Stimulated activated CD4-positive, alpha-beta T cell treated with anti-CD3 and anti-CD28 coated beads, Interleukin-12 subunit alpha, Interleukin-12 subunit beta, amount 100 ng/mL, for 48 hours (primary cell): ENCODE measurements around the gene CD36.
"Not testable (repeated sequence)": the region's sequence is repeated elsewhere in the genome, so short reads cannot be mapped to it uniquely, and the experiment has no call there.

Experiments
- DNase-seq, 3 donors: peaks; one replicate each; pipeline ENCODE4 v3.0.0-alpha.2; 2020; ENCODE audit warnings: low read depth in 2 of 3, low spot score in 1 of 3

CD36 gene

GRCh38 chr7:80651471-80651870 is 13.0 kb downstream of the CD36 start:
- no peak for DNase-seq

DNA sequence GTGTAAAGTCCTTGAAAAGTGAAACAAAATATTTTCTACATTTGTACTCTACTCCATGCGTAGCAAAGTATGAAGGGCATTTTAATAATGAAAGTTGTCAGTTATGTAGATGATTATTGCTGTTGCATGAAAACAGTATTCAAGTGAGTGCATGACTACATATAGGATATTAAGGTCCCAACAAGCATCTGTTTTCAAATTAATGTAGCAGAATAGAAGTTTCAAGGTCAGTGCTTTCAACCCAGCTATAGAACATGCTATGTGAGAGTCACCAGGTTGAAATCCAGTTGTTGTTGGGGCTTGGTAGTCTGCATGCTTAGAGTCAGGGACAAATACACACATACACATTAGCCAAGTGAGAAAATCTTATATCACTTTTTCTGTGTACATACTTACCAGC is 14.8 kb downstream of the CD36 start:
- no peak for DNase-seq

DNA sequence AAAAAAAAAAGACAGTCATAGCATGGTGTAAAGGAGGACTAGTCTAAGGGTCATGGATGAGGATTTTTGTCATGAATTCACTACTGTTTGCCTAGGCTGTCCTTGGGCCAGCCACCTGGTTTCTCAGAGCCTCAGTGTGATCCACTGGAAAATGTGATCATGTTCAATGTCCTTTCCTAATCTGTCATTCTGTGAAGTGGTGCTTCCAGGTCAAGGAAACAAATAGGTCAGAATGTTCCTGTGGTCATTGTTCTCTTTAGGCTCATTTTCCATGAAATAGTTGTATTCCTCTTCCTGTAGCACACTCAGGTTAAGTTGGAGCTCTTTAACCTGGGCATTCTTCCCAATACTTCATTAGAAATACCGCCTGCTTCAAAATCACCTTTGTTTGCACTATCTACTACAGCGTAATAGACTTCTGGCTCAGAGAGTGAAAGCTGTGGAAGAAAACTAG is 16.5 kb downstream of the CD36 start:
- no peak for DNase-seq

DNA sequence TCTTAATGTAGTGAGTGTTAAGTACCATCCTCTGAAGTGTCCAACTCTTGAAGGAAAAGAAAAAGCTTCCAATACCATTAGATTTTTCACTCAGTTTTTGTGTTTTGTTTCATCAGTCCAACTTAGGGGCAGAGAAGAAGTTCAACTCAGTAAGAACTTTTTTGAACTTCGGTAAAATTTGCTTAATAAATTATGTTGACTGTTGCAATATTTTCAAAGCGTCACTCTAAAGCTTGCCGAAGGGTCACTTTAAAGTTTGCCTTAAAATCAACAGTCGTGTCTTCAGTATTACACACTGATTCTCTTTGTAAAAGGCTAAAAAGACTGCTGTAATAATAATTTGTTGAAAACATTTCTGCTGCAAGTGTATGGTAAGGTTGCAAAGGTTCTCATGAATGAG is 17.6 kb downstream of the CD36 start:
- no peak for DNase-seq

DNA sequence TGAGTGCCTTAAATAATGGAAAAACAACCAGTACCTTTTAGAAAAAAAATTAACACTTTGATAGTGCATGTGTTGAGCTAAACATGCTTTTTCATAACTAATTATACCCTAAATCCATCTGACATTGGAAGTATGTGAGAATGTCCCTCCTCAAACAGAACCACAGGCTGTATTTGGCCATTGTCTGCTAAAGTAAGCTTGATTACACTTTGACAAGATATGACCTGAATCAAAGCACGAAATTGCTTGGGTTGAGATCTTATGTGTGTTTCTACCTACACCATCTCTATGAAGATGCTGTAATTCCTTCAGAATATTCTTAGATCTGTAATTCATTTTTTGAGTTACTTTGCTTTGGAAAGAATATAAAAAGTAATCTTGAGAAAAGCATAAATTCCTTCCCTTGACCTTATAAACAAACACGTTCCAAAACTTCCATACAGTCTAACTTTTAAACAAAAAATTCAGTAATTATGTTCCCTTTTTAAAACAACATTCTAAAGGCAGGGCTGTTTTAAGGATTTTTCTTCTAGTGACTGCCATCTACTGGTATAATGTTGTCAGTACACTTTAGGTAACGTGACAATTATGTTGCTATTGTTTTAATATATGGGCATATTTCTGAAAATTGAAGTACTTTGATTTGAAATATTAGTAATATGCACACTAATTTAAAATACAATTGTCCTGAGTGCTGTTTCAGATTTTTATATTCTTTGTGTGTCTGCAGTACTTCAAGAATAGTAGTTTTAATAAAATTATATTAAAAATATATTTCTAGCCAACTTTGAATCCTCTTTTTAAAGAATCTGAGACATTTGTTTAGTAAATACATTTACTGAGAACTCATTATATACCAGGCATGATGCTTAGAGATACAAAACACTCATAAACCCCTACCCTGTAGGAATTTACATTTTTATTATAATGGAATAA is 20.9 kb downstream of the CD36 start:
- DNase-seq: no peak

- DNase-seq: no peak
These were observed 22.5 kb downstream of the CD36 start for GRCh38 chr7:80660939-80661338.

- no peak for DNase-seq
These were observed 23.3 kb downstream of the CD36 start for GRCh38 chr7:80661729-80662128.

DNA sequence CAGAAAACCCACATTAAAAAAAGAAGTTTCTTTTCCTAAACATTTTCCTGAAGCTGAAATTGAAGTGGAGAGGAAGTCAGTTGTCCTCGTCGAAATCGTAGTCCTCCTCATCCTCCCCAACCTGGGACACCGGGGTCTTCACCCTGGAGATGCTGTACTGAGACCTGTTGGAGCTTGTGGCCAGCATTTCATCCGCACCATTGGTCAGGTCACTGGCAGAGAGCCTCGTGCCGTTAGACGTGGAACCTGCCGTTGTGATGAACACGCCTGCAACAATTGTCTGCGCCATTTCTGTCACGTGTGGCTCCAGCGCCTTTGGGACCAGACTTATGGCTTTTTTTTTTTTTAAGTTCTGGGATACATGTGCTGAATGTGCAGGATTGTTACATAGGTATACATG is 23.8 kb downstream of the CD36 start:
- DNase-seq: no peak

- no peak for DNase-seq
These were observed 27.1 kb downstream of the CD36 start for GRCh38 chr7:80665526-80665925.

- no peak for DNase-seq
These were observed 27.9 kb downstream of the CD36 start for GRCh38 chr7:80666376-80666775.

DNA sequence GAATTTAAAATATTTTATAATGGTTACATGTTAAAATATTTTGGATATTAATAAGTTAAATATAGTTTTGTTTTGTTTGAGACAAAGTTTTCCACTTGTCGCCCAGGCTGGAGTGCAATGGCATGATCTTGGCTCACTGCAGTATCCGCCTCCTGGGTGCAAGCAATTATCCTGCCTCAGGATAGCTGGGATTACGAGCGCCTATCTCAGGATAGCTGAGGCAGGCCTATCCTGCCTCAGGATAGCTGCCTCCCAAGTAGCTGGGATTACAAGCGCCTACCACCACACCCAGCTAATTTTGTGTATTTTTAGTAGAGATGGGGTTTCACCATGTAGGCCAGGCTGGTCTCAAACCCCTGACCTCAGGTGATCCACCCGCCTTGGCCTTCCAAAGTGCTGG is 30.9 kb downstream of the CD36 start:
- DNase-seq: not testable (repeated sequence)

GRCh38 chr7:80671744-80672143 is 33.3 kb downstream of the CD36 start:
- no peak for DNase-seq

GRCh38 chr7:80675090-80675489 is 36.6 kb downstream of the CD36 start:
- no peak for DNase-seq

- no peak for DNase-seq
These were observed 38.0 kb downstream of the CD36 start for GRCh38 chr7:80676404-80676803.

DNA sequence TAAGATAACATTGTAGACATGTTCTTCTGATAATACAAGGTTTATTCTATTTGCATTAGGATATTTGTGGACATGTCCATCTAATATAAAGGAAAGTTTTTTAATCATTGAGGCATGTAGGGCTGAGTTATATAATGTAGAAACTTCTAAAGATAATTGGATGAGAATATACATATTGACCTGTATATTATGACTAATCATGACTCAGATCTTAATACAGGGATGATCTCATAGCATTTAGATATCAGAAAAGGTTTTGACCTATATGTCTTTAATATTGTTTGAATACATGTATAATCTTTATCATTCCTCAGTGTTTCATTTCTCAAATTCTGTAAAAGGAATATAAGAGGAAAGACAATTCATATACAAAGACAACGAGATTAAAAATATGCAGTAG is 39.2 kb downstream of the CD36 start:
- DNase-seq: no peak

GRCh38 chr7:80678707-80679106 is 40.3 kb downstream of the CD36 start:
- DNase-seq: no peak

DNA sequence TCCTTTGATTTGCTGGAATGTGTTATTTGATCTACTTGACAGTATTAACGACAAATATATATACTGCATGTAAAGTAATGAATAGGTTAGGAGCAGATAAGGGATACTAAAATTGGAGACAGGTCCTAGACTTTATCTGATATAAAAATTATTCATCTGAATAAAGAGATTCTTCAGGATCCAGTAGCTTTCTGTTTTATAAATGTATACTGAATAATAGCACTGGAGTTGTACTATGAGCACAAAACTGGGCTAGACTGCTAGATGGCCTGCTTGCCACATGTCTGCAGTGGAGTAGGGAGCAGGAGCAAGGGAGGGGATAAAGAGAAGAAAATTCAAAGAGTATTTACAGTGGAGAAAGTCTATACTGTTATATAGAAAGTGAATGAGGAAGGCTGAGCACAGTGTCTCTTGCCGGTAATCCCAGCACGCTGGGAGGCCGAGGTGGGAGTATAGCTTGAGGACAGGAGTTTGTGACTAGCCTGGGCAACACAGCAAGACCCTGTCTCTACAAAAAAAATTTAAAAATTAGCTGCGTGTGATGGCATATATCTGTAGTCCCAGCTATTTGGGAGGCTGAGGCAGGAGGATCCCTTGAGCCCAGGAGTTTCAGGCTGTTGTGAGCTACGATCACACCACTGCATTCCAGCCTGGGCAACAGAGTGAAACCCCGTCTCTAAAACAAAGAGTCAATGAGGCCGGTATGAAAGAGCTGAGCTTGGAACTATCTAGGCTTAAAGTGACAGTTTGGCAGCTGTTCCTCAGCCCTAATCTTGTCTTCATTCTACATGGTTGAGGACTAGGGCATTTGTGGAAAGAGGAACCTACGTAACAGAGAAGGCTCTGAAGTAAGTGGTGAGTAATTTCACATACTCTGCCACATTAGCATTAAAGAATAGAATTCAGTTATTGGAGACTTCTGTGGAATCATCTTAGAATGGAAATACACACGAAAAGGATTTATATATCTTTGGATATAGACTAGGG is 41.8 kb downstream of the CD36 start:
- no peak for DNase-seq

DNA sequence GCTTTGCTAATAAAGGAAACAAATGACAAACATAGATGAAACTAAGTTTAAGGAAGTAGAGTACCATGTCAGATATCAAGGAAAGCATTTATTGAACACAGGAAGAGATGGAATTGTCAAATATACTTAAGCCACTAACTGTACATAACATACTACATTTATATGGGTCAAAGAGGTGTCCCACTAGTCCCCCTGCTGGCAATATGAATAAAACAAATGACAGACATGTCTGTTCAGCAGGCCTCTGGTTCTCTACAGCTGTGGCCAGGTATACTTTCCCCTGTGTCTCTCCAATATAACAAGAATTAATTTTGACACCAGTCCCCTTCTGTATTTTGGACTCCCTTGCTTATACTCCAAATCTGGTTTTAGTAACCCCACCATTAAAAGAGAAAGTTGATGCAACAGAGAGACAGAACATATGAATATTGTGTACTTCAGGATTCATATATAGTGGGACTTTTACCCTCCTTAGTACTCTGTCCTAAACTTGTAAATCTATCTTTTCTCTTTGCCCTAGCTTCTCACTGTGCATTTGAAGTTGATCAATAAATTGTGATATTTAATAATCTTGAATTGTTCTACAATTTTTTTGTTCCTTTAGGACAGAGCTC is 42.9 kb downstream of the CD36 start:
- no peak for DNase-seq

GRCh38 chr7:80682744-80683143 is 44.3 kb downstream of the CD36 start:
- DNase-seq: no peak

- DNase-seq: no peak
These were observed 48.1 kb downstream of the CD36 start for GRCh38 chr7:80686576-80686975.

GRCh38 chr7:80699045-80699638 is 60.7 kb downstream of the CD36 start:
- DNase-seq: no peak
